ENCODE results near the gene TRAPPC5.

Gene TRAPPC5

DNA sequence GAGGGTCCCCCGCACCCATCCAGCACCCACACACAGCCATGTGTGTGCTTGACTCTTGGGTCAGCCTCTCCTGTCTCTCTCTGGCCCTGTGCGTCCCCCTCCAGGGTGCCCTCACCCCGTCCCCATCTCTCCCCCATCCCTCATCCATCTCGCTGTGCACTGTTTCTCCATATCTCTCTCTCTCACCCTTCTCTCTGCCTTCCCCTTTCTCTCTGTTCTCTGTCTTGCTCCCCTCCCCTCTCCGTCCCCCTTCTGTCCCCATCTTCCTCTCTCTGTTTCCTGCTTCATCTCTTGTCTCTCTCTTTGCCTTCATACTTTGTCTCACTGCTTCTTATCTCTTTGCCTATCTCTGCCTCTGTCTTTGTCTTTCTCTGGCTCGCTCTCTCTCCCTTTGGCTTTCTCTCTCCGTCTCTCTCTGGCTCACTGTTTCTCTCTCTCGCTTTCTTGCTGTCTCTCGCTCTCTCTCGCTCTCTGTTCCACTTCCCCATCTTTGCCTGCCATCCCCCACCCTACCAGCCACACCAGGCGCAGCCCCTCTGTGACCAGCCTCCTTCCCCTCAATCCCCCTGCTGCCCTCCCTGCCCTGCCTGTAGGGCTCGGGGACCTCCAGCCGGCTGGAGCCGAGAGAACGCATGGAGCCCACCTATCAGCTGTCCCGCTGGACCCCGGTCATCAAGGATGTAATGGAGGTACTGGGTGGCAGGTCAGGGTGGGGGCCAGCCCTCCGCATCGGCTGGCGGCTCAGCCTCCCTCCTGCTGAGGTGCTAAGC is 34.8 kb upstream of the TRAPPC5 start:
- DNase-seq (ENCODE audit: low spot score): no peak

DNA sequence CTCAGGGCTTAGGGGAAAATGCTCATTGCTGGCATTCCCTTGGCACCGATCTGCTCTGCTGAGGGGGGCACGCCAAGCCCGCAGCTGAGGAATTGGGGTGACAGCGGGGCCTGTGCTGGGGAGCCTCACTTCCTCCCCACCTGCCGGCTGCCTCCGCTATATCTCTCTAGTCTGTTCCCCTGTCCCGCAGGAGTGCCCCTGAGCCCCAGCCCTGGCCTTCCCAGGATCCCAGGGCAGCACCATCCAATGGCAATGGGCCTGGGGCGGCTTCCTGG is 34.3 kb upstream of the TRAPPC5 start:
- DNase-seq (ENCODE audit: low spot score): no peak

DNA sequence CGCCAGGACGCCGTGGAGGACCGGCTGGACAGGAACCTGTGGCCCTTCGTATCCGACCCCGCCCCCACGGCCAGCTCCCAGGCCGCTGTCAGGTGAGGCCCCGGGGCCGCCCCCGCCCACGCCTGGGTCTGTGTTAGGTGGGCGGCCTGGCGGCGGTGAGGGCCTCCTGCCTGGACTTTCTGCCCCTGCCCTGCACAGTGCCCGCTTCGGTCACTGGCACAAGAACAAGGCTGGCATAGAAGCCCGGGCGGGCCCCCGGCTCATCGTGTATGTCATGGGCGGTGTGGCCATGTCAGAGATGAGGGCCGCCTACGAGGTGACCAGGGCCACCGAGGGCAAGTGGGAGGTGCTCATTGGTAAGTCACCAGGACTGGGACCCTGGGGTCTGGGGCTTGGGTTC is 33.5 kb upstream of the TRAPPC5 start:
- DNase-seq (ENCODE audit: low spot score): no peak

DNA sequence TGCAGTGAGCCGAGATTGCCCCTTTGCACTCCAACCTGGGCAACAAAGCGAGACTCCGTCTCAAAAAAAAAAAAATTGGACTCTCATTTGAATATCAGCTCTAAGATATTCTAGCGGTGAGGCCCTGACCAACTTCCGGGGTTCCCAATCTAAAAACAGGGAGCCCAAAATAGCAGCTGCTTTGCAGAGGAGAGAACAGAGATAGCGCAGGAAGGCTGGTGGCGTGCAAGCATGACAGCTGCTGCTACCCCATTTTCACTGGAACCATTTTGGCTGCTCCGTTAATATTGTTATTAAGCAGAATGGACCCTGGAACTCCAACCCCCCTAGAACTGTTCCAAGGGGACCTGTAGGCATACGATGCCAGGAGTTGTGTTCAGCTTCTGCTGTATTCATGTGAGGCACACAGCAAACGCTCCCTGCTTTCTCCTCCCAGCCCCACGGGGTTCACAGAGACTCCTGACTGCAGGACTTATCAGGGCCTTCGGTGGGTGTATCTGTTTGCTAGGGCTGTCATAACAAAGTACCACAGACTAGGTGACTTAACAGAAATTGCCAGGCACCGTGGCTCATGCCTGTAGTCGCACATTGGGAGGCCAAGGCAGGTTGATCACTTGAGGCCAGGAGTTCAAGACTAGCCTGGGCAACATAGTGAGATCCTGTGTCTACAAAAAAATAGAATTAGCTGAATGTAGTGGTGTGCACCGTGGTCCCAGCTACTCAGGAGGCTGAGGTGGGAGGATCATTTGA is 32.2 kb upstream of the TRAPPC5 start:
- no peak for DNase-seq (ENCODE audit: low spot score)

DNA sequence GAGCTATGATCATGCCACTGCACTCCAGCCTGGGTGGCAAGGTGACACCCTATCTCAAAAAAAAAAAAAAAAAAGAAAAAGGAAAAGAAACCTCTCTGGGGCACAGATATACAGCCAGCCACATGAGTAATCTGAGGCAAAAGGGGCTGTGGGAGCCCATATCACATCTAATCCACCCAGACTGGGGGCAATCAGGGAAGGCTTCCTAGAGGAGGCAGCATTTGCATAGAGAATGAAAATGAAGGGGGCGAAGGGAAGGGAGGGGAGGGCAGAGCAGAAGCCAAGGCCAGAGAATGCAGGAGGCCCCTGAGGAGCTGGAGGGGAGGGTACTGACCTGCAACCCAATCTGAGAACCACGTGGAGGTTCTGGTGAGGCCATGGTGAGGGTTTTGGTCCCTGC is 30.5 kb upstream of the TRAPPC5 start:
- no peak for DNase-seq (ENCODE audit: low spot score)

DNA sequence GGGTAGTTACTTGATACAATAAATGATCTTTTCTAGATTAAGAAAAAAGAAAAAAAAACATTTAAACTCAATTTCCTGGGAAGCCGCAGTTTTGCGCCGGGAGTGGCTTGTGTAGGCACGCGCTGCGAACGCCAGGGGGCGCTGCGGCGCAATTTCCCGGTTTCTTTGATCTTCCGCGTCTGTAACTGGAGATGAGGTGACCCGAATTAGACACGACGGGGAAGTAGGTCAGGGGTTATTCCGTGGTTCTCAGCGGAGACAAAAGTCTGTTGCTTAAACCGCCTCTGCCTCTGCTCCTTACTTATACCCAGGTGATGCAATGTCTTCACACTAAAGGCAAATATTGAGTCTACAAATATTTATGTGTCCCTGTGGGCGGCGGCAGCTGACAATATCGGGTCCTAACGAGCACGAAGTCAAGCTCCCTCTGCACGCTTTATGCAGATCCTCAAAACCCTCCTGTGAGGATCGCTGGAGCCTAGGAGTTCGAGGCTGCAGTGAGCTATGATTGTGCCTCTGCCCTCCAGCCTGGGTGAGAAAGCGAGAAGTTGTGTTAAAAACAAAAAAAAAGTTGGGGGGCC is 28.5 kb upstream of the TRAPPC5 start:
- peak; percentile 89 for DNase-seq (ENCODE audit: low spot score)

DNA sequence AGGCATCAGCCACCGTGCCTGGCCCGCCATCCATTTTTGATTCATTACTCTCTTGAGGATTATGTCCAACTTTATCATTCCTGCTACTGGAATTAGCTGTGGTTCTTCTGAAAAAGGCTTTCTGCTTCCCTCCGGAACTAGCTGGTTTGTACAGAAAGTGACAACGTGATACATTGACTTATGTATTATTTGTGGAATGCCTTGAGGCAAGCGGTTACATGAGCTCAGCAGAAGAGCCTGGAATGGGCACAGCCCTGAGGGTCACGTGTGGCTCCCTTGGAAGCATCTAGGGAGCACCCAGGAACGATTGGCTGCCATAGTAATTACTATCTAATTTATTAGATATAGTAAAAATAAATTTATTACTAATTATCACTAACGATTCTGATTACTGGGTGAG is 26.2 kb upstream of the TRAPPC5 start:
- DNase-seq (ENCODE audit: low spot score): no peak

DNA sequence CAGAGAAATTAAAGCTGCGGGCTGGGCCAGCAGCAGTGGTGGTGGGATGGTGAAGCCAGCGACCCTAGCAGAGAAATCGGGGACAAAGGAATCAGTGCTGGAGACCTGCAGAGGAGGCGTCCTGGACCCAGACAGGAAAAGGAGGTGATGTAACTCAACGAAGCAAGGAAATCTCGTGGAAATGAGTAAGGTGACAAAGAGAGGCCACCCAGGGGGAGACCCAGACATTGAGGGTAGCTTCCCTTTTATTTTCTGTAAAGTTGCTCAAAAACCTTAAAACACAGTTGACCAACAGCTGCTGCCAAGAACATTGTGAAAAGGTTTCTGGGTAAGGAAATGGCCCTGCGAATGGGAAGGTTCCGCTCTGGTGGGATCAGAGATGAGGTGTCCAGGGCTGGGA is 25.1 kb upstream of the TRAPPC5 start:
- no peak for DNase-seq (ENCODE audit: low spot score)

DNA sequence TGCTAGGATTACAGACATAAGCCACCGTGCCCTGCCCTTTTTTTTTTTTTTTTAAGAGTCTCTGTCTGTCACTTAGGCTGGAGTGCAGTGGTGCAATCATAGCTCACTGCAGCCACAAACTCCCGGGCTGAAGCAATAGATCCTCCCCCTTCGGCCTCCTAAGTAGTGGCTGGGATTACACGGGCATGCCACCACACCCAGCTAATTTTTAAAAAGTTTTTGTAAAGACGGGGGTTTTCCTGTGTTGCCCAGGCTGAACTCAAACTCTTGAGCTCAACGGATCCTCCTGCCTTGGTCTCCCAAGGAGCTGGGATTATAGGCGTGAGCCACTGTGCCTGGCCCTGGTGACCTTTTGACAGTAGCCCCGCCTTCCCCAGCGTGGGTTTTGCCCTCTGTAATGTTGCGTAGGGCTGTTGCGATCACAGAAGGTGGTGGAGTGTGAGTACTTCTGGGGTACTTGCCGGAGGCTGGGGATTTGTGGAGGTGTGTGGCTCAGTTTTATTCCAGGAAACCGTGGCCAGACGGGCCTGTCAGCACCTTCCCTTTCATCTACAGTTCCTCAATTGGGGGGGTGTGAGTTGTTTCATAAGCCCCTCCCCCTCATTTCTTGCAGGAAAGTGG is 23.4 kb upstream of the TRAPPC5 start:
- no peak for DNase-seq (ENCODE audit: low spot score)

DNA sequence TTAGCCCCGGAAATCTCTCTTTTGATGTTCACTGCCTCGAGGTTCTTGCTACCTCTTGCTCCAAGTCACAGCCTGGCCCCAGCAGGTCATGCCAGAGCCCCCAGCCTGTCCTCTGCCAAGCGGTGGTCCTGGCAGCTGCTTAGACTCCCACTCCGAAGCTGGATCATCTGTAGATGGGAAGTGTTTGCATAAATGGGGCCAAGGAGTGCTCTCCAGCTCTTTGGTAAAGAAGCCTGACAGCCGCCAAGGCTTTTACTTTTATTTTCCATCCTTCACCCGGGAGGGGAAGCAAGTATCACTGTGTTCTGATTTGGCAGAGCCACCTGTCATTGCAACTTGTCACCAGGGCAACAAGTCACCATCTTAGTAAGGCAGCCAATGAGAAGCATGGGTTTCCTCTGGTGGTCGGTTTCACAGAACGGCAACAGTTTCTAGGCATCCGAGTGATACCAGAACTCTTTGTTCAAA is 22.4 kb upstream of the TRAPPC5 start:
- DNase-seq (ENCODE audit: low spot score): no peak

DNA sequence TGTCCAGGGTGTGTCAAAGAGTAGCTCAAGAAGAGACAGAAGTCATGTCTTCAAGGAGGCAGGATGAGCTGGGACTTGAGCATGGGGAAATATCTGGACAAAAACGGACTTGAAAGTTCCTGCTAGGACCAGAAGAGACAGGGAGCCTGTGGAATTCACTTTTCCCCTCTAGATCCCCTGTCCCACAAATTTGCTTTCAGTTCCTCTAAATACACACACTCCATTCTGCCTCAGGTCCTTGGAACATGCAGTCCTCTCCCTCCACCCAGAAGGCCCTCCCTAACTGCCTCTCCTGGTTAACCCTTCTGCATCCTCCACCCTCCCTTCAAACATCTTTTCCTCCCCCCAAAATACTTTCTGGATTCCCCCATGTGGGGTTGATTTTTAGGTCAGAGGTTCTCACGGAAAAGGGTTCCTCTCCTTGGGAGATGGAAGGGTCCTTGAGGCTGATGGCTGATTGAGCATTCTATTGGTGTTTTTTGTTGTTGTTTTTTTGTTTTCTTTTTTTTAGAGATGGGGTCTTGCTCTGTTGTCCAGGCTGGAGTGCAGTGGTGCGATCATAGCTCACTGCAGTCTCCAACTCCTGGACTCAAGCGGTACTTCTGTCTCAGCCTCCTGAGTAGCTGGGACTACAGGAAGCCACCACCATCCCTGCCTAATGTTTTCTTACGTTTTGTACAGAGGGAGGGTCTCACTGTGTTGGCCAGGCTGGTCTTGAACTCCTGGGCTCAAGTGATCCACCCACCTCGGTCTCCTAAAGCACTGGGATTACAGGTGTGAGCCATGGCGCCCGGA is 18.7 kb upstream of the TRAPPC5 start:
- DNase-seq (ENCODE audit: low spot score): no peak

DNA sequence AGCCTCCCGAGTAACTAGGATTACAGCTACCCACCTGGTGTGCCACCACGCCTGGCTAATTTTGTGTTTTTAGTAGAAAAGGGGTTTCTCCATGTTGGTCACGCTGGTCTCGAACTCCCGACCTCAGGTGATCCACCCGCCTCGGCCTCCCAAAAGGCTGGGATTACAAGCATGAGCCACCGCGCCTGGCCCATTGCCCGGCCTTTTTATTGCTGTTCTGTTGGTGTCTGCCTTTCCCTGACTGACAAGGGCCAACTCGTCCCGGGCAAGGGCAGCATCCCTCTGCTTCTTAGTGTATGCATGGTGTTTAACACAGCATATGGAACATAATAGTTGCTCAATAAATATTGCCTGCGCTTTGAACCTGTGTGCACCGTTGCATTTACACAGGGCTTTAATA is 18.0 kb upstream of the TRAPPC5 start:
- no peak for DNase-seq (ENCODE audit: low spot score)

DNA sequence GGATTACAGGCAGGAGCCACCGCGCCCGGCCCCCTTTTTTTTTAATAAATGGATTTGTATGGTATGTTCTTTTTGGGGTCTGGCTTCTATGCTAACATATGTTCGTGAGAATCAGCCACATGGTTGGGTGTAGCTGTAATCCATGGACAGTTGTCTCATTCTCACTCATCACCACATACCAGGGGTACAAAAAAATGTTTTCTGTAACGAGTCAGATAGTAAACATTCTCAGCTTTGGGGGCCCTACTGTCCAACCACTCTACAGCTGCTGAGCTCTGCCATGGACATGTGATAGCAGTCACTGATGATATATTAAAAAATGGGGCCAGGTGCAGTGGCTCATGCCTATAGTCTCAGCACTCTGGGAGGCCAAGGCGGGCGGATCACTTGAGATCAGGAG is 16.9 kb upstream of the TRAPPC5 start:
- no peak for DNase-seq (ENCODE audit: low spot score)

DNA sequence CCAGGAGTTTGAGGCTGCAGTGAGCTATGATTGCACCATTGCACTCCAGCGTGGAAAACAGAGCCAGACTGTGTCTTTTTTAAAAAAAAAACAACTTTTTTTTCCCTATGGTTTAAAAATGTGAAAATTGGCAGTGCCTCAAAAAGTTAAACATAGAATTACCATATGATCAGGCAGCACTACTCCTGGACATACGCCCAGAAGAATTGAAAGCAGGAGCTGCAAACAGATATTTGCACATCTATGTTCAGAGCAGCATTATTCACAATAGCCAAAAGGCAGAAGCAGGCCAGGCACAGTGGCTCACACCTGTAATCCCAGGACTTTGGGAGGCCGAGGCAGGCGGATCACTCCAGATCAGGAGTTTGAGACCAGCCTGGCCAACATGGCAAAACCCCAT is 15.6 kb upstream of the TRAPPC5 start:
- DNase-seq (ENCODE audit: low spot score): no peak

DNA sequence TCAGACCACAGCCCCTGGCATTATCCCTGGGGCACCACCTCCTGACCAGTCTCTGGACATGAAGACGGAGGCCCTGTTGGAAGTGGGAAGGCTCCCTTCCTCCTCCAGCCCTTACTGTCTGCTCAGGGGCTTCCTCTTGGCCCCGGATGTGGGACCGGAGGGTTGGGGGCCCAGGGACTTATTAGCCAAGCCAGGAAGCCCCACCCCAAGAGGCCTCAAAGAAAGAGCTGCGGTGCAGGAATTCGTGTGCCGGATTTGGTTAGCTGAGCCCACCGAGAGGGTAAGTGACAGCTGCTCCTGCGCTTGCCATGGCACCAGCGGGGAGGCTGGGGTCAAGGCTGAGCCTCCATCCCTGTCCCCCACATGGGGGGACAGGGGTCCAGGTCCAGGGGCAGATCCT is 11.8 kb upstream of the TRAPPC5 start, which contains the start of gene RETN:
Gene RETN, plus strand, starts transcription at position 208 of the 400 bp plus-strand sequence. CDS start 278 bp downstream, outside the sequence.
- no peak for DNase-seq (ENCODE audit: low spot score)

DNA sequence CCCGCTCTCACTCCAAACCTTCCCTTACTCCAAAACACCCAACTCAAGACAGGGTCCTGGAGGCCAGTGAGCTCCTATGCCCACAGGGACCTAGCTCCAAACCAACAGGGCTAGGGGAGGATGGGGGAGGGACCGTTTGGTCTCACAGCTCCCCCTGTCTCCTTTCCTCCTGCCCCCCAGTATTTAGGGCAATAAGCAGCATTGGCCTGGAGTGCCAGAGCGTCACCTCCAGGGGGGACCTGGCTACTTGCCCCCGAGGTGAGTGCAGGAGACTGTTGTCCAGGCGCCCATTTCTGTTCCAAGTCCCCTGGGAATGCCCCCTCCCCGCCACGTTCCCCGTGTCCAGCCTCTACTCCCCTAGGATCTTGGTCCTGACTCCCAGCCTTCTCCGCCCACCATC is 11.0 kb upstream of the TRAPPC5 start:
- no peak for DNase-seq (ENCODE audit: low spot score)

DNA sequence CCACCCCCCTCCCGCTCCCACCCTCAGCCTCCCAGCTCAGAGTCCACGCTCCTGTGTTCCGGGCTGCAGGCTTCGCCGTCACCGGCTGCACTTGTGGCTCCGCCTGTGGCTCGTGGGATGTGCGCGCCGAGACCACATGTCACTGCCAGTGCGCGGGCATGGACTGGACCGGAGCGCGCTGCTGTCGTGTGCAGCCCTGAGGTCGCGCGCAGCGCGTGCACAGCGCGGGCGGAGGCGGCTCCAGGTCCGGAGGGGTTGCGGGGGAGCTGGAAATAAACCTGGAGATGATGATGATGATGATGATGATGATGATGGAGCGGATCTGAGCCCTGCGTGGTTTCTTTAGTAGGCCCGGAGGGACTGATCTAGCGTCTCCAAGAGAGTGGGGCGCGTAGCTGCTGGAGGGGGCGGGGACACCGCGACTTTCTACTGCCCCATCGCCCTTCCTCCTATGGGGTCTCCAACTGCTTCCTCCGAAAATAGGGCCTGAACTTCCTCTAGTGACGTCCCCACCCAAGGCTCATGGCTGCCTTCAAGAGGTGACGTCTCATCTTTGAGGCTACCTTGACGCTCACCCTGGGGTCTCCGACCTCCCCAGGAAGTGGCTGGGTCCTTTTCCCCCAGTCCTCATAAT is 10.4 kb upstream of the TRAPPC5 start:
- no peak for DNase-seq (ENCODE audit: low spot score)

DNA sequence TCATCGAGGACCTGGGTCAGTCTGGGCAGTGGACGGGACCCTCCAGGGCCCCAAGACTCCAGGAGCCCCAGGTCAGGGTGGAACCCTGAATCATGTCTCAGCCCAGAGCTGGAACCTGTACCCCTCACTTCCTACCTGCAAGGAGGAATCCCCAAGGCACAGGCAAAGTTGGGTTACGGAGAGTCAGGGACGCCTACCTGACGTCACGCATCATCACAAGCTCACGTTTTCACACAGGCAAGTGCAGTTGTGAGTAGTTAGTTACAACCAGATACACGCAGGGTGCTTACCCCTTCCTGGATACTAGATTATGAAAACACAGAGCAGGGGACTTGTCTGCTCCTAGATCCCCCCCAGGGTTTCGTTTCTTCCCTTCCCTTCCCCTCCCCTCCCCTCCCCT is 9.8 kb upstream of the TRAPPC5 start:
- no peak for DNase-seq (ENCODE audit: low spot score)

DNA sequence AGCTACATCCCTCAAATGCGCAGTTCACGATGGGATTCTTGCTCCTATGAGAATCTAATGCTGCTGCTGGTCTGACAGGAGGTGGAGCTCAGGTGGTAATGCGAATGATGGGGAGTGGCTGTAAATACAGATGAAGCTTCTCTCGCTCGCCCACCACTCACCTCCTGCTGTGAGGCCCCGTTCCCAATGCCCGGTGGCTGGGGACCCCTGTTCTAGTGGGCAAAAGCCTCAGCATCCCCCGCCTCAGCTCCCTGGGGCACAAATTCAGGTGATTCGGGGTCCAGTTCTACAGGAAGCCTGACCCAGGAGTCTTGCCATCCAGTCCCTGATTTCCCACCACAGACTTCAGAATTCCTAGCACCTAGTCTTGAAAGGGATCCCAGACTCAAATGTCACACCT is 8.1 kb upstream of the TRAPPC5 start:
- DNase-seq (ENCODE audit: low spot score): no peak

DNA sequence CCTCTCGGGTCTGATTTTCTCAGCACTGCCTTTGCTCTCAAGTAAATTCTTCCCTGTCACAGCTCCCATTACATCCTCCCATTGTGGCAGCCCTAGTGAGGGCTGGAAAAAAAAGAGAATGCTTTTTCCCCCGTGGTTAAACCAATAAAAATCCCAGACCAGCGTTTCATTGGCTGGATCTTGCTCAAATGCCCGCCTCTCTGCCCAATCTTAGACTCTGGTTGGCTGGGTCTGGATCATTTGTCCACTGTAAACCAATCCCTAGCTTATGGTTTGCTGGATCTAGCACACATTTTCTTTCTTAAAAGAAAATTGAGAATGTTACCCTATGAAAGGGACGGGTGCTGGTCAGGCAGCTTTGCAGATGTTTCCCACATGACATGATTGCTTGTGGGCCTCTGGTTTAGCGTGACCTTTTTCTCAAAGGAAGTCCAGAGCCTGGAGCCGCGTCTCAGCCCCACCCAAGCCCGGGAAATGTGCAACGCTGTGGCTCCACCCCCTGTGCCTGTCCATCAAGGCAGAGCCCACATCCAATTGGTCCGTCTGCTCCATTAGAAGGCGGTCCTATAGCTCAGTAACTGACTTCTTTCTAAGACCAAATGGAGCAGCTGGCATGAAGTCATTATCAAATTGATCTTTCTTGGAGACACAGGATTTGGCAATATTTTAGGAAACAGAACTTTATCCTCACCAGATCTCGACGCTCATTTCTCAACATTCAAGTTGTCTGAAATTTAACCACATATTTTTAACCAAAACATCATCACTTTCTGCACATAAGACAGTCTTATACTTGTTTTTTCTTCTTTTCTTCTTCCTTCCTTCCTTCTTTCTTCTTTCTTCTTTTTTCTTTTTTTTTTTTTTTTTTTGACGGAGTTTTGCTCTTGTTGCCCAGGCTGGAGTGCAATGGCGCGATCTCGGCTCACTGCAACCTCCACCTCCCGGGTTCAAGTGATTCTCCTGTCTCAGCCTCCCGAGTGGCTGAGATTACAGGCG is 6.3 kb upstream of the TRAPPC5 start:
- peak; percentile 47 for DNase-seq (ENCODE audit: low spot score)
